Osteocyte (in vitro differentiated cells): ENCODE measurements around the gene ZNF165. TPM values are rescaled to one million over a fixed set of nuclear protein-coding genes. Genes with fewer than 3 reads are reported as not detected.
A peak's percentile ranks its signal among the peaks of the same experiment; 100 is the strongest.

ENCODE experiments used
- DNase-seq: peaks from one replicate; pipeline ENCODE4 v3.0.0; 2021; ENCODE audit warnings: mixed read lengths; ENCODE audit not compliant: unreplicated experiment; ENCODE audit errors: extremely low spot score
- H3K27ac Mint-ChIP-seq: one replicate; pipeline ENCODE4 v1.8.0; 2021; ENCODE audit warnings: mild to moderate bottlenecking, mixed read lengths; ENCODE audit not compliant: unreplicated experiment
- H3K27me3 Mint-ChIP-seq: one replicate; pipeline ENCODE4 v1.8.0; 2021; ENCODE audit warnings: mixed read lengths; ENCODE audit not compliant: unreplicated experiment
- H3K36me3 Mint-ChIP-seq: one replicate; pipeline ENCODE4 v1.8.0; 2021; ENCODE audit warnings: mixed read lengths; ENCODE audit not compliant: unreplicated experiment
- H3K4me1 Mint-ChIP-seq: one replicate; pipeline ENCODE4 v1.8.0; 2021; ENCODE audit warnings: mixed read lengths; ENCODE audit not compliant: unreplicated experiment
- H3K4me3 Mint-ChIP-seq: one replicate; pipeline ENCODE4 v1.8.0; 2021; ENCODE audit warnings: mild to moderate bottlenecking, moderate library complexity, mixed read lengths; ENCODE audit not compliant: unreplicated experiment
- H3K9me3 Mint-ChIP-seq: one replicate; pipeline ENCODE4 v1.8.0; 2021; ENCODE audit warnings: mixed read lengths; ENCODE audit not compliant: unreplicated experiment
- total RNA-seq: library from RNA; stranded (reverse); gene quantifications from 2 replicates; pipeline ENCODE4 v1.2.1, GENCODE V29; 2021
- TF ChIP-seq, protein P1 (sequence below): fragments of 200-600 bp; sonication (generic); IDR thresholded peaks from 2 replicates; pipeline ENCODE4 v1.5.0; 2021; ENCODE audit warnings: antibody characterized with exemption, mild to moderate bottlenecking, moderate library complexity

ZNF165 gene
- total RNA-seq, 1 donor from 2014 or later, result 0.32 TPM

DNA sequence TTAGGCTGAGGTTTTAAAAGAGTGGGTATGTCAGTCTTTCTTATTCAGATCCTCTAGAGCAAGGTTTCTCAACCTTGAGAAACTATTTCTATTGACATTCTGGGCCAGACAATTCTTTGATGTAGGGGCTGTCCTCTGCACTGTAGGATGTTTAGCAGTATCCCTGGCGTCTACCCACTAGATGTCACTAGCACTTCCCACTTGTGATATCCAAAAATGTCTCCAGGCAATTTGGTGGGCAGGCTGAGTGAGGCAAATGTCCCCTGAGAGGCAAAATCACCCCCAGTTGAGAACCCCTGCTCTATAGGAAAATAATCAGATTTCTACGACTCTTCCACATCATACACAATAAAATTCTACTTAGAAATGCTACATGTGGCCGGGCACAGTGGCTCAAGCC is 53.6 kb downstream of the ZNF165 start:
- DNase-seq, result no peak
- no peaks in the 10 kb centered on the region for H3K27me3 Mint-ChIP-seq
- H3K27ac Mint-ChIP-seq, result no peak overlapping the region
- H3K4me1 Mint-ChIP-seq, result peaks cover 34% of the 10 kb centered on the region
- no peak overlapping the region for H3K4me3 Mint-ChIP-seq
- H3K9me3 Mint-ChIP-seq, result no peaks in the 10 kb centered on the region
- TF ChIP-seq, protein P1, sequence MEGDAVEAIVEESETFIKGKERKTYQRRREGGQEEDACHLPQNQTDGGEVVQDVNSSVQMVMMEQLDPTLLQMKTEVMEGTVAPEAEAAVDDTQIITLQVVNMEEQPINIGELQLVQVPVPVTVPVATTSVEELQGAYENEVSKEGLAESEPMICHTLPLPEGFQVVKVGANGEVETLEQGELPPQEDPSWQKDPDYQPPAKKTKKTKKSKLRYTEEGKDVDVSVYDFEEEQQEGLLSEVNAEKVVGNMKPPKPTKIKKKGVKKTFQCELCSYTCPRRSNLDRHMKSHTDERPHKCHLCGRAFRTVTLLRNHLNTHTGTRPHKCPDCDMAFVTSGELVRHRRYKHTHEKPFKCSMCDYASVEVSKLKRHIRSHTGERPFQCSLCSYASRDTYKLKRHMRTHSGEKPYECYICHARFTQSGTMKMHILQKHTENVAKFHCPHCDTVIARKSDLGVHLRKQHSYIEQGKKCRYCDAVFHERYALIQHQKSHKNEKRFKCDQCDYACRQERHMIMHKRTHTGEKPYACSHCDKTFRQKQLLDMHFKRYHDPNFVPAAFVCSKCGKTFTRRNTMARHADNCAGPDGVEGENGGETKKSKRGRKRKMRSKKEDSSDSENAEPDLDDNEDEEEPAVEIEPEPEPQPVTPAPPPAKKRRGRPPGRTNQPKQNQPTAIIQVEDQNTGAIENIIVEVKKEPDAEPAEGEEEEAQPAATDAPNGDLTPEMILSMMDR, result peak; percentile 61
- peaks cover 8% of the 10 kb centered on the region for H3K36me3 Mint-ChIP-seq

DNA sequence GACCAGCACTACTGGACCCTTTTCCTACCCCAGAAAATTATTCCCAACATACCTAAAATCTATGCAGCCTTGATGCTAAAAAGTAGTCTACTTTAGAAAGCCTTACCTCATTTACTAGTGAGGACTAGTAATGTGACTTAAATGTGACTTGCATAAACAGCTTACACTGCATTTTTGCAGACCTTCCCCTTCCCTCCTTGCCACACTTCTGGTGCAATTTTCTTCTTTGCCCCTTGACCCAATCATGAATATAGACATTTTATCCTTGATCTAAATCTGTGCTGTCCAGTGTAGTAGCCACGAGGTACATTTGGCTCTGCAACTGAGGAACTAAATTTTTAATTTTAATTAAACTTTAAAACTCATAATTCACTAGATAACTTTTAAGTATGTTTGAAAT is 54.3 kb downstream of the ZNF165 start:
- Mint-ChIP-seq H3K36me3 (peaks cover 5% of the 10 kb centered on the region), H3K9me3 (no peaks in the 10 kb centered on the region), H3K4me1 (peaks cover 34% of the 10 kb centered on the region), H3K27ac (no peak overlapping the region), H3K4me3 (no peak overlapping the region), H3K27me3 (no peaks in the 10 kb centered on the region)
- no peak for DNase-seq
- TF ChIP-seq, protein P1, result no peak

DNA sequence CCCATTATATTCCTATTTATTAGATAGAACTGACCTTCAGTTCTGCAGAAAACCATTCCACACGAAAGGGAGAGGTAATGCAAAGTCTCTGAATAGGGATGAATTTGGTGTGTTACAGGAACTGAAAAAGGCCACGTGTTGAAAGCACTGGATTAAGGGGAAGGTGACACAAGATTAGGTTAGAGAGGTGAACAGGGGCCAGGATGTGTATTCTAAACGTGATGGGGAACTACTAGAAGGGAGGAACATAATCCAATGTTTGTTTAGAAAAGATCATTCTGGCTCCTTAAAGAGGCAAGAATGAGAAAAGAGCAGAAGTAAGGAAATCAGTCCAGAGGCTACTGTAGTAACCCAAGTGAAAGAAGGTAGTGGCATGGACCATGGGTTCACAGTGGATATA is 55.0 kb downstream of the ZNF165 start:
- Mint-ChIP-seq H3K36me3 (peaks cover 5% of the 10 kb centered on the region), H3K27ac (peak overlapping the region; percentile 93), H3K4me1 (peaks cover 34% of the 10 kb centered on the region), H3K27me3 (no peaks in the 10 kb centered on the region), H3K9me3 (no peaks in the 10 kb centered on the region), H3K4me3 (peak overlapping the region; percentile 84)
- TF ChIP-seq, protein P1, result no peak
- no peak for DNase-seq

DNA sequence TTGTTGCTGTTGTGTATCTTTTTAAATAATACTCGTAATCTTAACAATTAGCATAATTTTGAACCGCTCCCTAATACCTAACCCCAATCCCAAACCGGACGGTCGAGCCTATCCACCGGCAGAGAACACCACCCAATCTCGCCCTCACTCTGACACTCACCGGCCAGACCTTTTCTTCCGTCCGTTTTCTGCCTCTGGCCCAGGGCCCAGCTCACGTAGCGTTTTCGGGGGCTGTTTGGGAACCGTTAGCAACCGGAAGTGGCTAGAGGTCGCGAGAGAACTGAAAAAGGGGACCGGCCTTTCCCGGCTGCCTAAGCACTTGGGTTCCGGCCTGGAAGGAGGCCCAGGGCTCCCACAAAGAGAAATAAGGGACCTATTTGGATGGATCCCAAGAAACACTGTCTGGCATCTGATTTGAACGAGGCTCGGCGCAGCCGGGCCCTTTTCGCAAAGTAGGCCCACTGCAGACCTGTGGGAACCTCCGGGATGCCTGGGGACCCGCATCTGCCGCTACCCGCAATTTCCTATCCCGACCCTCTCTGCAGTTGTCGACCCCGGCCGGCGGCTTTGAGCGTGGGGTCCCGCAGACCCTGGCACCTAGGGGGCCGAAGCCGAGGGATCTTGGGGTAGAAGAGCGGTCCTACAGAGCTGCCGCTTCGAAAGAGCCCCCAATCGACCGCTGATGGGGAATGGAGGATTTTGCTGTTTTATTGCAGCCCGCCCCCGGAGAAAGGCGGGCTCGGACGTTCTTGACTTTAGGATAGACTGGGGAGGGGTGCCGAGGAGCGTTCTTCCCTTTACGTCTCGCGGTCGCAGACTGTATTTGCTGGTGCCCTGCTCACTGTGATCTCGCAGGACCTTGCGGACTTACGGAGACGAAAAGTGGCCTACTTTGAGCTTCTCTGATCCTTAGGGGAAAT is 56.5 kb downstream of the ZNF165 start:
- Mint-ChIP-seq H3K27me3 (no peaks in the 10 kb centered on the region), H3K9me3 (no peaks in the 10 kb centered on the region), H3K4me3 (peak overlapping the region; percentile 84), H3K4me1 (peaks cover 37% of the 10 kb centered on the region), H3K36me3 (peaks cover 5% of the 10 kb centered on the region), H3K27ac (peak overlapping the region; percentile 93)
- peak; percentile 93 for DNase-seq
- TF ChIP-seq, protein P1, result no peak

DNA sequence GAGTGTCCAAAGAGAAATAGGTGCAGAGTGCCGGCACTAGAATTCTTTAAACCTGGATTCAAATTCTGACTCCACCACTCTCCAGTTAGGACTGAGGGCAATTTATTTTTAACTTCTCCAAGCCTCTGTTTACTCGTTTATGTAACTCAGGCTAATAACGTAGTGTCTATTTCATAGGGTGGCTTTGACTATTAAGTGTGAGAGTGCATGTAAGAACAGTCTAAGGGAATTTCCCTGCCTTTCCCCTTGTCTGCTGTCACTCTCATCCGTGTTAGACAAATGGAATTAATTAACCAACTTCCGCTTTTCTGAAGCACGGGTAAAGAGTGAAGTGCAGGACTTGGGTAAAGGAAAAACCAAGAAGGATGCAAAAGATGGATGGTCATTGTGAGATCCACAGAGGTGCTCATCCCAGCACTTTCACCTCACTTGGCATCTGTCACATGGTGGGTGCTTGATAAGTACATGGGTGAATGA is 57.2 kb downstream of the ZNF165 start:
- peaks cover 37% of the 10 kb centered on the region for H3K4me1 Mint-ChIP-seq
- DNase-seq, result no peak
- no peaks in the 10 kb centered on the region for H3K27me3 Mint-ChIP-seq
- TF ChIP-seq, protein P1, result no peak
- peaks cover 5% of the 10 kb centered on the region for H3K36me3 Mint-ChIP-seq
- H3K9me3 Mint-ChIP-seq, result no peaks in the 10 kb centered on the region
- H3K4me3 Mint-ChIP-seq, result peak overlapping the region; percentile 84
- peak overlapping the region; percentile 93 for H3K27ac Mint-ChIP-seq
